ES-I3 (cell line): Measurements from ENCODE around the gene CACNB3.
A peak's percentile ranks its signal among the peaks of the same experiment; 100 is the strongest.

Experiments used
- H3K36me3 ChIP-seq: 2 replicates; pipeline ENCODE4 v1.6.1; 2013; ENCODE audit warnings: mild to moderate bottlenecking, low read length, control low read depth, moderate library complexity; ENCODE audit not compliant: insufficient read depth
- H3K4me1 ChIP-seq: 2 replicates; pipeline ENCODE4 v1.6.1; 2013; ENCODE audit warnings: mild to moderate bottlenecking, control low read depth, low read length; ENCODE audit not compliant: insufficient read depth
- H3K9ac ChIP-seq: 2 replicates; pipeline ENCODE4 v1.6.1; 2013; ENCODE audit warnings: low read depth, mild to moderate bottlenecking, low read length, moderate library complexity
- H3K9me3 ChIP-seq: 2 replicates; pipeline ENCODE4 v1.6.1; 2013; ENCODE audit warnings: mild to moderate bottlenecking, low read length, moderate library complexity; ENCODE audit not compliant: control insufficient read depth, insufficient read depth

CACNB3 gene

DNA sequence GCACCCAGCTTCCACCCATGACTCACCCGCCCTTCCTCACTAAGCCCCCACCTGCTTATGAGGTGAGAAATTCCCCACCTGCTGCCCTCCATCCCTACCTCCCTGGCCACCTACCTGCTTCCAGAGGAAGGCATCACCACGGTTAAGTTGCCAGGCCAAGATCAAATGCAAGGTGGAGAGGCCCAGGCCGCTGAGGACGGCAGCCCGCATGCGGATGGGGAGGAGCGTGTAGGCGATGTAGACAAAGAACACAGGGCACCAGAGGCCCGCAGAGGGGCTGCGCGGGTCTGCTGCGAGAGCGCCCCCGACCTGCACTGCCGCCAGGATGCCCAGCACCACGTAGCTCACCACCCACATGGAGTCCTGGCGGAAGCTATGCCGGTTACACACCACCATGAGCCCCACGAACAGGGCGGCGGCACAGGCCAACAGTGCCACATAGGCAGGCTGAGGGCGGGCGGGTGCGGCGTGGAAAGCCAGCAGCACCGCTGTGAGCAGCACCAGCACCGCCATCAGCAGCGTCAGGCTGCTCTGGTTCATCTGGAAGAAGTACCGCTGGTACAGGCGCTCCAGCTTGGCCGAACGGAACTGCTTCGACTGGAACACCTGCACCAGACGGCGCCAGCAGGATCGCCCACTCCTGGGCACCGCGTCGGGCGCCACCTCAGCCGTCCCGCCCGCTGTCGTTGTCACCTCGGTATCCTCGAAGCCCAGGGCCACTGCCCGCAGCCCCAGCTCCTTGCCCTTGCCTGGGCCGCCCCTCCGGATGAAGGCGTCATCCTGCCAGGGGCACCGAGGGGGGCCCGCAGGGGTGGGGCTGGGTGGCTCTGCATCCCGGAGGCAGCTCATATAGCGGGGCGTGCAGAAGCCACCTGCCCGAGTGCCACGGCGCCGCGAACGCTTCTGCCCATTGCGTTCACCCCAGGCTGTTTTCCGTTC lies 35.6 kb upstream of the CACNB3 start:
- H3K9ac ChIP-seq = no peak overlapping the region
- no peaks in the 10 kb centered on the region for H3K36me3 ChIP-seq
- H3K9me3 ChIP-seq = no peaks in the 10 kb centered on the region
- H3K4me1 ChIP-seq = peaks cover 5% of the 10 kb centered on the region; the same call in 1 of the 2 replicates

DNA sequence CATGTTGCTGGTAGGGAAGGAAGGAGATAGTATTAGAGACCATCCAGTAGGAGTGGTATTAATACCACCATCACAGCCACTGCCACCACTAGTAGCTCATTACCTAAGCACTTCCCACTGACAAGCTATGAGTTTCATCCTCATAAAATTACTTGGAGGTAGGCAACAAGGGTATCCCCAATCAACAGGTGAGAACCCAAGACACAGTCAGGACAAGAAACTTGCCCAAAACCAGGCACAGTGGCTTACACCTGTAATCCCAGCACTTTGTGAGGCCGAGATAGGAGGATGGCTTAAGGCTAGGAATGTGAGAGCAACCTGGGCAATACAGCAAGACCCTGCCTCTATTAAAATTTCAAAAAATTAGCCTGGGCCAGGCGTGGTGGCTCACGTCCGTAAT lies 34.9 kb upstream of the CACNB3 start:
- H3K4me1 ChIP-seq = peaks cover 7% of the 10 kb centered on the region; the same call in 1 of the 2 replicates
- no peak overlapping the region for H3K9ac ChIP-seq
- no peaks in the 10 kb centered on the region for H3K36me3 ChIP-seq
- no peaks in the 10 kb centered on the region; the same call in 1 of the 2 replicates for H3K9me3 ChIP-seq

DNA sequence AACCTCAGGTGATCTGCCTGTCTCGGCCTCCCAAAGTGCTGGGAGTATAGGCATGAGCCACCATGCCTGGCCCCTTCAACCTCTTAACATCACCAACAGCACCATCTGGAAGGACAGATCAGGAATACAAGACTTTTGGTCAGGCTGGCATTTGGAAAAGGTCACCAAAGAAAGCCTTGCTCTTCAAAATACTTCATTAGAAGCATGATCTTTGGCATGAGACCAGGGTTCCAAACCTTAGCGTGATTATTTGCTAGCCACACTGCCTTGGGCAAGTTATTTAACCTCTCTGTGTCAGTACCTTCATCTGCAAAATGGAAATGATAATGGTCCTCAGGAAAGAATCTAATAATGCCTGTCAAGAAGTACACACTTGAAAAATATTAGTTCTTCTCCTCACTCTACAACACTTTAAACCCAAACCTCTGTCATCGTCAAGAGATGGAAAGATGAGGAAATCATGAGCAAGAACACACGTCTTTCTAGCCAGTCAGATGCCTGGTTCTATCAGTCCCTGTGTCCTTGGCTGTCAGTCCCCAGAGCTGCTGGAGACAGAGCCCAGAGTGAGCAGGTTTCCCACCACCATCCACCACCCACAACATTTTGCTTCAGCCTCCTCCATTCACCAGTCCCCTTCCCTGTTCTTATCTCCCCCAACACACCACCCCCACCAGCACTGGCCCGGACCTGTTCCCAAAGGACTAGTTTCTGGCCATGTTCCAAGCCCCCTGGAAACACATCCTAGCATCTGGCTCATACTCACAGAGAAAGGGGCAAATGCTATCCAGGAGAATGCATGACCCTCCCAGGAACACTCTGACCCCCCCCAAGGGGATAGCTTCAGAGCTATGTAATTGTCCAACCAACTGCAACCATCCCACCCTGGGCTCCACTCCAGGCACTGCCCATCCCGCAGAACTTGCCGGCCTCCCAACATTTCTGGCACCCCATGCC lies 31.4 kb upstream of the CACNB3 start:
- no peaks in the 10 kb centered on the region for H3K36me3 ChIP-seq
- H3K9ac ChIP-seq = peak overlapping the region; percentile 80; the same call in 1 of the 2 replicates
- 0 out of 2 replicates have a peak, but pooled peaks cover 7% of the 10 kb centered on the region for H3K4me1 ChIP-seq
- no peaks in the 10 kb centered on the region; the same call in 1 of the 2 replicates for H3K9me3 ChIP-seq

- Histone ChIP-seq H3K36me3 (no peaks in the 10 kb centered on the region), H3K9ac (peak overlapping the region; percentile 80), H3K4me1 (0 out of 2 replicates have a peak, but pooled peaks cover 7% of the 10 kb centered on the region), H3K9me3 (no peaks in the 10 kb centered on the region; the same call in 1 of the 2 replicates)
These were observed 30.3 kb upstream of the CACNB3 start for GRCh38 chr12:48787791-48788523.

DNA sequence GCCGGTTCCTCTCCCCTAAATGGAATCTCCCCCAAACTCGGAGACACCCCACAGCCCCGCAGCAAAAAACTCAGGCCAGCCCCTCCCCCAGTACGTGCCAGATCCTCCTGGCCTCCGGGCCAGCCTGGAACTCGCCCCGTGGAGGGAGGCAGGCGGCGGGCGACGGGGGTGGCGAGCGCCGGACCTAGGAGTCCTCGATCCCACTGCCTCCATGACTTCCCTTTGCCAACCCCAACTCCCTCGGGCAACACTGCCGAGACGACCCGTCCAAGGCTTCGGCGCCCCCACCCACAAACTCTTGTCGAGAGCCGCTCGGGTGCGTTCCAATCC lies 29.8 kb upstream of the CACNB3 start:
- H3K9me3 ChIP-seq = no peaks in the 10 kb centered on the region; the same call in 1 of the 2 replicates
- H3K4me1 ChIP-seq = 0 out of 2 replicates have a peak, but pooled peaks cover 7% of the 10 kb centered on the region
- H3K9ac ChIP-seq = peak overlapping the region; percentile 80
- H3K36me3 ChIP-seq = no peaks in the 10 kb centered on the region

GRCh38 chr12:48788854-48789775 lies 29.2 kb upstream of the CACNB3 start, which contains the start of gene ADCY6:
Gene ADCY6 (minus strand): TSS chr12:48789089. CDS start chr12:48783434, 5,655 bp downstream.
- H3K36me3 ChIP-seq = no peaks in the 10 kb centered on the region
- H3K9me3 ChIP-seq = no peaks in the 10 kb centered on the region; the same call in 1 of the 2 replicates
- 0 out of 2 replicates have a peak, but pooled peaks cover 7% of the 10 kb centered on the region for H3K4me1 ChIP-seq
- peak within 1 kb of the TSS; percentile 80 for H3K9ac ChIP-seq

DNA sequence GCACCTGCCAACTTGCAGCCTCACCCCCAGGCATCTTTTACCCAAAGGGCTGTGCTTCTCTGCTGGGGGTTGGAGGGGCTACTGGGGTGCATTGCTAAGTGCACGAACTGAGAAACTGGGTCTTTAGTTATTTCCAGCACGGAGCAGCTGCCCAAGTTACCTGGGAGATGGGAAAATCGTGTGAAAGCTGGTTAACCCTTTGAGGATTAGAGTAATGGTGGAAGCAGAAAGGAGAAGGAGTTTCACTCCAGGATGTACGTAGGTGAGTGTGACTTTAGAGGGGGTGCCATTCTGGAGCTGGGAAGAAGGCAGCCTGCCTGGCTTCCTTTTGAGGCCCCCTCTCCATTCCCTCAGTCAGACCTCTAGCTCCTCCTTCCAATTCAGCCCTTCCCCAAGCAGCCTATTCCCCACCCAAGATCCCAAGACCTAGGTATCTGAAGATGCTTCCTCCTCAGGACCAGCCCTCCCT lies 28.4 kb upstream of the CACNB3 start:
- Histone ChIP-seq H3K4me1 (0 out of 2 replicates have a peak, but pooled peaks cover 8% of the 10 kb centered on the region), H3K9ac (peak overlapping the region; percentile 53; the same call in 1 of the 2 replicates), H3K9me3 (no peaks in the 10 kb centered on the region; the same call in 1 of the 2 replicates), H3K36me3 (no peaks in the 10 kb centered on the region)

DNA sequence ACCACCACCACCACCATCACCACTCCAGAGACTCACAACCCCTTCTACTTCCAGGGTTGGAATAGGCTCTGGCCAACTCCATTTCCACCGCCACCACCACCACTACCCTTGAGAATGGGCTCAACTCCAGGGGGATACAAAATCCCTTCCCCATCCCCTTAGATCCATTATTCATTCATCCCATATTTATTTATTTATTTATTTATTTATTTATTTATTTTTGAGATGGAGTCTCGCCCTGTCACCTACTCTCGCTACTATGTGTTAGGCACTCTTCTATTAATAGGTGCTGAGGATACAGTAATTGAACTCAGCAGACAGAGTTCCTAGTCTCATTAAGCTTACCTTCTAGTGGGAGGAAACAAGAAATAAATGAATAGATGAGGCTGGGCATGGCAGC lies 24.6 kb upstream of the CACNB3 start:
- H3K4me1 ChIP-seq = 0 out of 2 replicates have a peak, but pooled peaks cover 7% of the 10 kb centered on the region
- H3K9ac ChIP-seq = no peak overlapping the region
- H3K9me3 ChIP-seq = no peaks in the 10 kb centered on the region
- H3K36me3 ChIP-seq = no peaks in the 10 kb centered on the region

- H3K36me3 ChIP-seq = no peaks in the 10 kb centered on the region
- 0 out of 2 replicates have a peak, but pooled peaks cover 7% of the 10 kb centered on the region for H3K4me1 ChIP-seq
- H3K9ac ChIP-seq = no peak overlapping the region
- H3K9me3 ChIP-seq = no peaks in the 10 kb centered on the region
These were observed 23.4 kb upstream of the CACNB3 start for GRCh38 chr12:48794870-48795269.

GRCh38 chr12:48795550-48796455 lies 22.5 kb upstream of the CACNB3 start:
- Histone ChIP-seq H3K4me1 (0 out of 2 replicates have a peak, but pooled peaks cover 7% of the 10 kb centered on the region), H3K9me3 (no peaks in the 10 kb centered on the region)

DNA sequence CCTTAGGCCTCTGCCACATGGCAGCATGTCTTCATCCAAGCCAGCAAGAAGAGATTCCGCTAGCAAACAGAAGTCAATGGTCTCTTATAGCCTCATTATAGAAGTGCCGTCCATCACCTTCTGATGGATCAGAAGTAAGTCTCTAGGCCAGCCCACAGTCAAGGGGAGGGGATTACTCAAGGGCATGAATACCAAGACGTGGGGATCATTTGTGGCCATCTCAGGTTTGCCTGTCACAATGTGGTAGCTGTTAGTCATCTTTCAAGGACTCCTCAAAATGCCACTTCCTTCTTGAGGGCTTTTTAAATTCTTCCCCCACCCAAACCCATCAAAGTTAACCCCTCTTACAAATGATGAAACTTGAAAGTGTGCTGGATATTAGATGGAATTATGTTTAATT lies 21.3 kb upstream of the CACNB3 start:
- H3K9ac ChIP-seq = no peak overlapping the region

More at GRCh38 chr12:48795550-48796455, 22.5 kb upstream of the CACNB3 start:
- H3K9ac ChIP-seq = no peak overlapping the region; the same call in 1 of the 2 replicates
- no peaks in the 10 kb centered on the region for H3K36me3 ChIP-seq

GRCh38 chr12:48800457-48800856 lies 17.8 kb upstream of the CACNB3 start:
- H3K9me3 ChIP-seq = no peaks in the 10 kb centered on the region
- no peaks in the 10 kb centered on the region for H3K4me1 ChIP-seq
- H3K36me3 ChIP-seq = no peaks in the 10 kb centered on the region
- no peak overlapping the region for H3K9ac ChIP-seq

More for the DNA sequence above, 21.3 kb upstream of the CACNB3 start:
- H3K4me1 ChIP-seq = 0 out of 2 replicates have a peak, but pooled peaks cover 7% of the 10 kb centered on the region
- H3K9me3 ChIP-seq = no peaks in the 10 kb centered on the region
- H3K36me3 ChIP-seq = no peaks in the 10 kb centered on the region
